Upper lobe of left lung (tissue), 6 donors: Measurements from ENCODE around the gene ZBTB46. TPM values are rescaled to one million over a fixed set of nuclear protein-coding genes. Genes with fewer than 3 reads are reported as not detected.
A peak's percentile ranks its signal among the peaks of the same experiment; 100 is the strongest.

ENCODE experiments used
- ATAC-seq, 2 donors: fragments of 200-7000 bp; cut with Tn5 transposase; one replicate each; pipeline ENCODE4 v1.9.1; 2022; ENCODE audit warnings: mild to moderate bottlenecking in 2 of 2, moderate library complexity in 2 of 2; ENCODE audit not compliant: low FRiP score in 2 of 2
- DNase-seq, 2 donors: peaks; one replicate each; pipeline ENCODE4 v3.0.0-alpha.2; 2019 to 2020
- H3K27ac ChIP-seq, 4 donors: fragments of 200-600 bp; sonication (generic); one replicate each; pipeline ENCODE4 v1.5.1; 2016 to 2019
- H3K27me3 ChIP-seq, 4 donors: fragments of 200-600 bp; sonication (generic); one replicate each; pipeline ENCODE4 v1.5.1; 2017 to 2019
- H3K36me3 ChIP-seq, 4 donors: fragments of 200-600 bp; sonication (generic); one replicate each; pipeline ENCODE4 v1.5.1; 2016 to 2019
- H3K4me1 ChIP-seq, 4 donors: fragments of 200-600 bp; sonication (generic); one replicate each; pipeline ENCODE4 v1.5.1; 2018 to 2019
- H3K4me3 ChIP-seq, 4 donors: fragments of 200-600 bp; sonication (generic); one replicate each; pipeline ENCODE4 v1.5.1; 2017 to 2019; ENCODE audit warnings: mild to moderate bottlenecking in 2 of 4, moderate library complexity in 1 of 4
- H3K9me3 ChIP-seq, 4 donors: fragments of 200-600 bp; sonication (generic); one replicate each; pipeline ENCODE4 v1.5.1; 2018 to 2019
- EP300 ChIP-seq, 4 donors: sonication (generic); formaldehyde crosslinking; IDR thresholded peaks; one replicate each; pipeline ENCODE4 v1.5.1; 2017; ENCODE audit warnings: antibody characterized with exemption in 4 of 4, control low read depth in 2 of 4
- POLR2A ChIP-seq, 4 donors: fragments of 450-650 bp; IDR thresholded peaks; one replicate each; pipeline ENCODE4 v1.5.1; 2016 to 2017; ENCODE audit warnings: antibody characterized with exemption in 4 of 4, mild to moderate bottlenecking in 2 of 4
- POLR2AphosphoS5 ChIP-seq, 2 donors: sonication (generic); formaldehyde crosslinking; IDR thresholded peaks; one replicate each; pipeline ENCODE4 v1.5.1; 2017; ENCODE audit warnings: antibody characterized with exemption in 2 of 2
- WGBS, 2 donors: methylation state at CpG; one replicate each; pipeline ENCODE4 v1.1.5; 2017 to 2018; 5-methylcytosine and 5-hydroxymethylcytosine counted together
- total RNA-seq, 6 donors: library from RNA; depleted of rRNA in 4 of 6; stranded (reverse); fragments of >200 nt in 4 of 6; gene quantifications; one replicate each; pipeline versions ENCODE4 v1.1.0 to v1.2.1, GENCODE V29; 2016 to 2021
- TF ChIP-seq, protein P1 (sequence below), 6 experiments: fragments of 450-650 bp in 4 of 6; fragments of 200-600 bp in 2 of 6; sonication (generic) in 2 of 6; IDR thresholded peaks; one replicate each; pipeline ENCODE4 v1.5.1; 2016 to 2019; ENCODE audit warnings: antibody characterized with exemption in 6 of 6
- donor health status: DM: no; HTN: no; CAD: no; lungs with moderate emphysema.
- donor health status: DM: no; HTN: yes; CAD: no; lungs with severe emphysema.

Gene ZBTB46
- total RNA-seq, 6 donors from 2014 or later, result 7.6 to 25.3 (median 11.6) TPM

DNA sequence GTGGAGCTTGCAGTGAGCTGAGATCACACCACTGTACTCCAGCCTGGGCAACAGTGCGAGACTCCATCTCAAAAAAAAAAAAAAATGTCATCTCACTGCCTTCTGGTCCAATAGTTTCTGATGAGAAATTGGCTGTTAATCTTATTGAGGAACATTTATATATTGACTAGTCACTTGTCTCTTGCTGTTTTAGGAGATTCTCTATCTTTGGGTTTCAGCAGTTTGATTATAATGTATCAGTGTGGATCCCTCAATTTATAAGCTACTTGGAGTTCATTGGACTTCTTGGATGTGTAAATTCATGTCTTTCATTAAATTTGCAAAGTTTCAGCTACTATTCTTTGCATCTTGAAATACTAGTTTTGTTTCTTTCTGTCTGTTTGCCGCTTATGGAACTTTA lies 112.1 kb downstream of the ZBTB46 start:
- TF ChIP-seq POLR2A (IDR thresholded peaks at IDR 0.05), result no peak
- TF ChIP-seq EP300 (IDR thresholded peaks at IDR 0.05), result no peak
- no peak for TF ChIP-seq POLR2AphosphoS5 (IDR thresholded peaks at IDR 0.05)
- TF ChIP-seq, protein P1, sequence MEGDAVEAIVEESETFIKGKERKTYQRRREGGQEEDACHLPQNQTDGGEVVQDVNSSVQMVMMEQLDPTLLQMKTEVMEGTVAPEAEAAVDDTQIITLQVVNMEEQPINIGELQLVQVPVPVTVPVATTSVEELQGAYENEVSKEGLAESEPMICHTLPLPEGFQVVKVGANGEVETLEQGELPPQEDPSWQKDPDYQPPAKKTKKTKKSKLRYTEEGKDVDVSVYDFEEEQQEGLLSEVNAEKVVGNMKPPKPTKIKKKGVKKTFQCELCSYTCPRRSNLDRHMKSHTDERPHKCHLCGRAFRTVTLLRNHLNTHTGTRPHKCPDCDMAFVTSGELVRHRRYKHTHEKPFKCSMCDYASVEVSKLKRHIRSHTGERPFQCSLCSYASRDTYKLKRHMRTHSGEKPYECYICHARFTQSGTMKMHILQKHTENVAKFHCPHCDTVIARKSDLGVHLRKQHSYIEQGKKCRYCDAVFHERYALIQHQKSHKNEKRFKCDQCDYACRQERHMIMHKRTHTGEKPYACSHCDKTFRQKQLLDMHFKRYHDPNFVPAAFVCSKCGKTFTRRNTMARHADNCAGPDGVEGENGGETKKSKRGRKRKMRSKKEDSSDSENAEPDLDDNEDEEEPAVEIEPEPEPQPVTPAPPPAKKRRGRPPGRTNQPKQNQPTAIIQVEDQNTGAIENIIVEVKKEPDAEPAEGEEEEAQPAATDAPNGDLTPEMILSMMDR (IDR thresholded peaks at IDR 0.05), result no peak
- Histone ChIP-seq H3K4me1 (no peaks in the 10 kb centered on the region), H3K36me3 (peaks cover 4 to 66% (median 43%) of the 10 kb centered on the region in 4 donors), H3K9me3 (peaks cover 0 to 16% (median 9%) of the 10 kb centered on the region in 4 donors), H3K27ac (no peak overlapping the region), H3K4me3 (no peak overlapping the region), H3K27me3 (no peaks in the 10 kb centered on the region)
- DNase-seq (no peak), ATAC-seq (no peak)
- 93 to 100% methylated on average over 2 of the region's 2 CpGs for WGBS, 2 donors

DNA sequence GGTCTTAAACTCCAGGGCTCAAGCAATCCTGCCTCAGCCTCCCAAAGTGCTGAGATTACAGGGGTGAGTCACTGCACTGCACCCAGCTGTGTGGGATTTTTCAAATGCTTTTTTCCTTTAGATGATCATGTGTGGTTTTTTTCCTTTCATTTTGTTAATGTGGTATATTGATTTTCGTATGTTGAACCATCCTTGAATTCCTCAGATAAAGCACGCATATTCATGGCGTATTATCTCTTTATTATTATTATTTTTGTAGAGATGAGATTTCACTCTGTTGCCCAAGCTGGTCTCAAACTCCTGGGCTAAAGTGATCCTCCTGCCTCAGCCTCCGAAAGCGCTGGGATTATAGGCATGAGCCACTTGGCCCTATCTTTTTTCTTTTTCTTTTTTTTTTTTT lies 116.2 kb downstream of the ZBTB46 start:
- DNase-seq, result no peak
- H3K4me3 ChIP-seq, result no peak overlapping the region
- TF ChIP-seq, protein P1 (IDR thresholded peaks at IDR 0.05), result no peak
- TF ChIP-seq POLR2A (IDR thresholded peaks at IDR 0.05) (no peak), EP300 (IDR thresholded peaks at IDR 0.05) (no peak), POLR2AphosphoS5 (IDR thresholded peaks at IDR 0.05) (no peak)
- peaks cover 0 to 16% (median 9%) of the 10 kb centered on the region in 4 donors for H3K9me3 ChIP-seq
- H3K27me3 ChIP-seq, result no peaks in the 10 kb centered on the region
- WGBS, 2 donors, result 97% methylated on average over 5 of the region's 5 CpGs
- H3K36me3 ChIP-seq, result peaks cover 7 to 74% (median 48%) of the 10 kb centered on the region in 4 donors
- ATAC-seq, result no peak
- H3K4me1 ChIP-seq, result no peaks in the 10 kb centered on the region
- H3K27ac ChIP-seq, result no peak overlapping the region

DNA sequence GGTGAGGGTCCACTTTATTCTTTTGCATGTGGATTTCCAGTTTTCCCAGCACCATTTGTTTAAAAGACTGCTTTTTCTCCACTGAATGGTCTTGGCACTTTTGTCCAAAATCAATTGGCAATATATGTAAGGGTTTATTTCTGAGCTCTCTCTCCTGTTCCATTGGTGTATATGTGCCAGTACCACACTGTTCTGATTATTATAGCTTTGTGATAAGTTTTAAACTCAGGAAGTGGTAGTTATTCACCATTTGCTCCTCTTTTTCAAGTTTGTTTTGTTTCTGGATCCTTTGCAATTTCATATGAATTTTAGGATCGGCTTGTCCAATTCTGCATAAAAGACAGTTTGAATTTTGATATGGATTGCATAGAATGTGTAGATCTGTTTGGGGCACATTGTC lies 118.9 kb downstream of the ZBTB46 start:
- no peak for ATAC-seq
- WGBS, 2 donors, result 95 to 100% methylated on average over 1 of the region's 1 CpG
- H3K36me3 ChIP-seq, result peaks cover 7 to 62% (median 36%) of the 10 kb centered on the region in 4 donors

DNA sequence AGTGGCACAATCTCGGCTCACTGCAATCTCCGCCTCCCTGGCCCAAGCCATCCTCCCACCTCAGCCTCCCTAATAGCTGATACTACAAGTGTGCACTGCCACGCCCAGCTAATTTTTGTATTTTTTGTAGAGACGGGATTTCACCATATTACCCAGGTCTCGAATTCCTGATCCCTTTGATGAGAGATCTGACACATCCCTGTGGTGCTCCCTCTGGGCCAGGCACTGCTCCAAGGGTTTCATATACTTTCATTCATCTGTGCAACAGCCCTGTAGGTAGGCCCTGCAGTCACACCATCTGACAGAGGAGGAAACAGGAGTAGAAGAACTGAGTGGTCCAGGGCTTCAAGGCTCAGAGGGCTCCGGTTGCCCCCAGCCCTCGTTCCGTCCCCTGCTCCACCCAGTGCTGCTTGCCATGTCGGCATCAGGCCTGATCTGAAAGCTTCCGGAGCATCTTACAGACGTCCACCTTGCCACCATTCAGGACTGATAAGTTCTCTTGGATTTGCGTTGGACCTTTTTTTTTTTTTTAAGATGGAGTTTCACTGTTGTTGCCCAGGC lies 119.9 kb downstream of the ZBTB46 start:
- H3K27ac ChIP-seq, result no peak overlapping the region
- DNase-seq (no peak), ATAC-seq (no peak)
- no peak overlapping the region for H3K4me3 ChIP-seq
- peaks cover 21 to 29% (median 23%) of the 10 kb centered on the region in 4 donors for H3K4me1 ChIP-seq
- WGBS, 2 donors, result 83 to 86% methylated on average over 11 to 12 of the region's 12 CpGs
- peaks cover 9 to 59% (median 39%) of the 10 kb centered on the region in 4 donors for H3K36me3 ChIP-seq
- peaks cover 0 to 9% (median 7%) of the 10 kb centered on the region in 4 donors for H3K9me3 ChIP-seq
- TF ChIP-seq, protein P1 (IDR thresholded peaks at IDR 0.05), result no peak
- no peak for TF ChIP-seq POLR2A (IDR thresholded peaks at IDR 0.05)
- TF ChIP-seq POLR2AphosphoS5 (IDR thresholded peaks at IDR 0.05), result no peak
- TF ChIP-seq EP300 (IDR thresholded peaks at IDR 0.05), result no peak
- H3K27me3 ChIP-seq, result no peaks in the 10 kb centered on the region

More for the DNA sequence above, 118.9 kb downstream of the ZBTB46 start:
- Histone ChIP-seq H3K27me3 (no peaks in the 10 kb centered on the region), H3K9me3 (peaks cover 0 to 9% (median 7%) of the 10 kb centered on the region in 4 donors), H3K4me1 (peaks cover 11 to 19% (median 13%) of the 10 kb centered on the region in 4 donors), H3K4me3 (no peak overlapping the region), H3K27ac (no peak overlapping the region)
- no peak for DNase-seq
- TF ChIP-seq EP300 (IDR thresholded peaks at IDR 0.05), result no peak
- TF ChIP-seq, protein P1 (IDR thresholded peaks at IDR 0.05), result no peak
- TF ChIP-seq POLR2AphosphoS5 (IDR thresholded peaks at IDR 0.05), result no peak
- TF ChIP-seq POLR2A (IDR thresholded peaks at IDR 0.05), result no peak

DNA sequence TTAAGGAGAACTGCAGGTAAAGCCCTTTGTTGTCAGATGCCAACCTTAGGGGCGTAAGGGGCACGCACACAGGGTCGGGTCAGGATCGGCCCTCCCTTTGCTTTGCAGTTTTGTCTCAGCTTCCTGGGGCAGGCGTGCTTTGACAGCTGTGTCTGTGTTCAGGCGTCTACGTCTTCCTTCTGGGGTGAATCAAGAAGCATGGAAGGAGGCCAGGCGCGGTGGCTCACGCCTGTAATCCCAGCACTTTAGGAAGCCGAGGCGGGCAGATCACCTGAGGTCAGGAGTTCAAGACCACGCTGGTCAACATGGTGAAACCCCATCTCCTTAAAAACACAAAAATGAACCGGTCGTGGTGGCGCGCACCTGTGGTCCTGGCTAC lies 121.9 kb downstream of the ZBTB46 start:
- H3K36me3 ChIP-seq, result peaks cover 24 to 64% (median 50%) of the 10 kb centered on the region in 4 donors
- TF ChIP-seq, protein P1 (IDR thresholded peaks at IDR 0.05), result no peak
- no peak for TF ChIP-seq POLR2AphosphoS5 (IDR thresholded peaks at IDR 0.05)
- no peak for TF ChIP-seq EP300 (IDR thresholded peaks at IDR 0.05)
- no peak for TF ChIP-seq POLR2A (IDR thresholded peaks at IDR 0.05)
- H3K4me1 ChIP-seq, result peaks cover 24 to 33% (median 26%) of the 10 kb centered on the region in 4 donors
- WGBS, 2 donors, result 89 to 95% methylated on average over 17 of the region's 17 CpGs
- H3K27ac ChIP-seq, result no peak overlapping the region
- no peaks in the 10 kb centered on the region for H3K27me3 ChIP-seq
- no peak for ATAC-seq
- H3K9me3 ChIP-seq, result no peaks in the 10 kb centered on the region
- H3K4me3 ChIP-seq, result peak overlapping the region in 3 of 4 donors; percentile 79 to 98 (median 96)
- DNase-seq, result no peak
